ENCODE results near the gene FERD3L. TPM values are rescaled to one million over a fixed set of nuclear protein-coding genes. Genes with fewer than 3 reads are reported as not detected.

FERD3L gene
- total and polyA plus RNA-seq, 2 of the 8 experiments (the other 6 are each of a cell fraction or from before 2014, with no cell fraction given), result not detected

DNA sequence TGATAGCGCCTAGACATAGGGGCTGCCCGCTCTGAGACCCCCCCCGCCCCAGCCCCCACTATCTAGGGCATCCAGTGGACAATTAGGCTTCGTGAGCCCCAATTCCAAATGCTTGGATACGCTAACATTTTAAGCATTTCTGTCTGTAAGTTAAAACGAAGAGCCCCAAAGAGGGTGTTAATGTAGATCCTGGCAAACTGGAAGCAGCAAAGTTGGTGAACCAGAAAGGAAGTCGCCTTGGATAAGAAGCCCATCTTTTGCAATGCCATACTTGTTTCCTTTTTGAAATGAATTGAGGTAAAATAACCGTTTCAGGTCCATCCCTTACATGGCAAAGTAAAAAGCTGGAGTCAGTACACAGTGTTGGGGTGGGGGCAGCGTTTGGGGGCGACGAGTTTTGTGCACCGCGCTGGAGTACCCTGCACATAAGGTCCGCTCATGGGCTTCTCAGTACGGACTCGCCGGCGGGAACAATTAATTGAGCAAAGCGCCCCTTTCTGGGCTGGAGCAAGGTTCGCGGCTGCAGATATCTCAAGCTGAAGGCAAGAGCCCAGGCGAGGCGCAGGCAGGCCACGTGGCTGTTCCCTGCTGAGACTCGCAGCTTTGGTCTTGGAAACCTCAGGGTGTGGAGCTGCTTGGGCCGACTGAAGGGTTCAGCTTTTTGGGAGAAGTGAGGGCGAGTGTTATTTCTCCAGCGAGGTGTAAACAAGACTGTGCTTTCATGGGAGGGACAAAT is 26.4 kb downstream of the FERD3L start (continued):
- TF ChIP-seq, protein P1, sequence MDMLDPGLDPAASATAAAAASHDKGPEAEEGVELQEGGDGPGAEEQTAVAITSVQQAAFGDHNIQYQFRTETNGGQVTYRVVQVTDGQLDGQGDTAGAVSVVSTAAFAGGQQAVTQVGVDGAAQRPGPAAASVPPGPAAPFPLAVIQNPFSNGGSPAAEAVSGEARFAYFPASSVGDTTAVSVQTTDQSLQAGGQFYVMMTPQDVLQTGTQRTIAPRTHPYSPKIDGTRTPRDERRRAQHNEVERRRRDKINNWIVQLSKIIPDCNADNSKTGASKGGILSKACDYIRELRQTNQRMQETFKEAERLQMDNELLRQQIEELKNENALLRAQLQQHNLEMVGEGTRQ (IDR thresholded peaks at IDR 0.05; ENCODE audit: low read length), result peak; percentile 67
- TF ChIP-seq CTBP2 (IDR thresholded peaks at IDR 0.05; ENCODE audit: borderline replicate concordance, insufficient read depth, insufficient read length, low read length) (peak; percentile 65), BCL11A (IDR thresholded peaks at IDR 0.05; ENCODE audit: low read depth in 2 of 2, low read length in 2 of 2) (no peak), RFX5 (IDR thresholded peaks at IDR 0.05; ENCODE audit: borderline replicate concordance, low read depth, low read length) (no peak)
- TF ChIP-seq, protein P2, sequence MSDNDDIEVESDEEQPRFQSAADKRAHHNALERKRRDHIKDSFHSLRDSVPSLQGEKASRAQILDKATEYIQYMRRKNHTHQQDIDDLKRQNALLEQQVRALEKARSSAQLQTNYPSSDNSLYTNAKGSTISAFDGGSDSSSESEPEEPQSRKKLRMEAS (IDR thresholded peaks at IDR 0.05), result peak; percentile 97

Measured in H1 (cell line).